ENCODE data around the gene PACS1. TPM values are rescaled to one million over a fixed set of nuclear protein-coding genes. Genes with fewer than 3 reads are reported as not detected.

Gene PACS1
- total RNA-seq, 1 experiment from 2014 or later, result 91.8 TPM

DNA sequence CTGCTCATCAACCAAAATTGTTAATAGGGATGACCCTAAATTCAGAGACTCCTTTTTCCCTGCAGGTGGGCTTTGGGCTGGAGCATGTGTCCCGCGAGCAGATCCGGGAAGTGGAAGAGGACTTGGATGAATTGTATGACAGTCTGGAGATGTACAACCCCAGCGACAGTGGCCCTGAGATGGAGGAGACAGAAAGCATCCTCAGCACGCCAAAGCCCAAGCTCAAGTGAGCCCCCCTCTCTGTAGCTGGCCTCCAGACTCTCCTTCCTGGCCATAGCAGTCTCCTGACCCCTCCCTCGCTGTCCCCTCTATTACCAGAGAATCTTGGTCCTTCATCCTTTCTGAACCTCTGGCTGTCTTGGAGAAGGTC is 150.5 kb downstream of the PACS1 start:
- Histone ChIP-seq H3K27ac (ENCODE audit: low read length) (no peak overlapping the region), H3K36me3 (ENCODE audit: control insufficient read depth, insufficient read depth, low read length) (peaks cover 12% of the 10 kb centered on the region; the same call in 1 of the 2 replicates), H3K9me3 (ENCODE audit: control insufficient read depth, insufficient read depth, low read depth, low read length) (no peaks in the 10 kb centered on the region), H3K27me3 (ENCODE audit: control insufficient read depth, insufficient read depth, low read length) (no peaks in the 10 kb centered on the region), H3K4me1 (ENCODE audit: control insufficient read depth, insufficient read depth, low read length) (peaks cover 4% of the 10 kb centered on the region; the same call in 1 of the 2 replicates), H3K4me3 (ENCODE audit: low read depth in 2 of 2, low read length in 2 of 2) (no peak overlapping the region)
- DNase-seq (ENCODE audit: low read depth, low spot score) (no peak), ATAC-seq (no peak)
- intact Hi-C loops (cut with micrococcal nuclease; ENCODE audit: unreplicated experiment), result no loop called here
- BruUV-seq (replicated peaks), result no TSS peak
- POLR2A ChIA-PET, result no interaction called here
- TF ChIP-seq POLR2AphosphoS5 (IDR thresholded peaks at IDR 0.05; ENCODE audit: low read depth, low read length) (no peak), TCF7L2 (IDR thresholded peaks at IDR 0.05; ENCODE audit: low read depth, low read length) (no peak), SIN3A (IDR thresholded peaks at IDR 0.05; ENCODE audit: borderline replicate concordance, insufficient read depth, low read depth, low read length) (no peak)
- TF ChIP-seq, protein P1, sequence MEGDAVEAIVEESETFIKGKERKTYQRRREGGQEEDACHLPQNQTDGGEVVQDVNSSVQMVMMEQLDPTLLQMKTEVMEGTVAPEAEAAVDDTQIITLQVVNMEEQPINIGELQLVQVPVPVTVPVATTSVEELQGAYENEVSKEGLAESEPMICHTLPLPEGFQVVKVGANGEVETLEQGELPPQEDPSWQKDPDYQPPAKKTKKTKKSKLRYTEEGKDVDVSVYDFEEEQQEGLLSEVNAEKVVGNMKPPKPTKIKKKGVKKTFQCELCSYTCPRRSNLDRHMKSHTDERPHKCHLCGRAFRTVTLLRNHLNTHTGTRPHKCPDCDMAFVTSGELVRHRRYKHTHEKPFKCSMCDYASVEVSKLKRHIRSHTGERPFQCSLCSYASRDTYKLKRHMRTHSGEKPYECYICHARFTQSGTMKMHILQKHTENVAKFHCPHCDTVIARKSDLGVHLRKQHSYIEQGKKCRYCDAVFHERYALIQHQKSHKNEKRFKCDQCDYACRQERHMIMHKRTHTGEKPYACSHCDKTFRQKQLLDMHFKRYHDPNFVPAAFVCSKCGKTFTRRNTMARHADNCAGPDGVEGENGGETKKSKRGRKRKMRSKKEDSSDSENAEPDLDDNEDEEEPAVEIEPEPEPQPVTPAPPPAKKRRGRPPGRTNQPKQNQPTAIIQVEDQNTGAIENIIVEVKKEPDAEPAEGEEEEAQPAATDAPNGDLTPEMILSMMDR (IDR thresholded peaks at IDR 0.05), result no peak
- TF ChIP-seq, protein P2, sequence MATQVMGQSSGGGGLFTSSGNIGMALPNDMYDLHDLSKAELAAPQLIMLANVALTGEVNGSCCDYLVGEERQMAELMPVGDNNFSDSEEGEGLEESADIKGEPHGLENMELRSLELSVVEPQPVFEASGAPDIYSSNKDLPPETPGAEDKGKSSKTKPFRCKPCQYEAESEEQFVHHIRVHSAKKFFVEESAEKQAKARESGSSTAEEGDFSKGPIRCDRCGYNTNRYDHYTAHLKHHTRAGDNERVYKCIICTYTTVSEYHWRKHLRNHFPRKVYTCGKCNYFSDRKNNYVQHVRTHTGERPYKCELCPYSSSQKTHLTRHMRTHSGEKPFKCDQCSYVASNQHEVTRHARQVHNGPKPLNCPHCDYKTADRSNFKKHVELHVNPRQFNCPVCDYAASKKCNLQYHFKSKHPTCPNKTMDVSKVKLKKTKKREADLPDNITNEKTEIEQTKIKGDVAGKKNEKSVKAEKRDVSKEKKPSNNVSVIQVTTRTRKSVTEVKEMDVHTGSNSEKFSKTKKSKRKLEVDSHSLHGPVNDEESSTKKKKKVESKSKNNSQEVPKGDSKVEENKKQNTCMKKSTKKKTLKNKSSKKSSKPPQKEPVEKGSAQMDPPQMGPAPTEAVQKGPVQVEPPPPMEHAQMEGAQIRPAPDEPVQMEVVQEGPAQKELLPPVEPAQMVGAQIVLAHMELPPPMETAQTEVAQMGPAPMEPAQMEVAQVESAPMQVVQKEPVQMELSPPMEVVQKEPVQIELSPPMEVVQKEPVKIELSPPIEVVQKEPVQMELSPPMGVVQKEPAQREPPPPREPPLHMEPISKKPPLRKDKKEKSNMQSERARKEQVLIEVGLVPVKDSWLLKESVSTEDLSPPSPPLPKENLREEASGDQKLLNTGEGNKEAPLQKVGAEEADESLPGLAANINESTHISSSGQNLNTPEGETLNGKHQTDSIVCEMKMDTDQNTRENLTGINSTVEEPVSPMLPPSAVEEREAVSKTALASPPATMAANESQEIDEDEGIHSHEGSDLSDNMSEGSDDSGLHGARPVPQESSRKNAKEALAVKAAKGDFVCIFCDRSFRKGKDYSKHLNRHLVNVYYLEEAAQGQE (IDR thresholded peaks at IDR 0.05; ENCODE audit: insufficient read depth in 1 of 2, low read depth in 2 of 2, low read length in 1 of 2), result no peak
- in situ Hi-C loops (cut with HindIII; ENCODE audit: low pct_unique_long_range_greater_than_20kb, low sequenced_read_pairs), result no loop called here
- CTCF ChIA-PET, result interaction anchor here (0.8 to 1.1 kb wide), 2 partner anchors 29 to 38 kb away, joined by 3 to 4 read pairs; no protein-coding TSS in a partner anchor

DNA sequence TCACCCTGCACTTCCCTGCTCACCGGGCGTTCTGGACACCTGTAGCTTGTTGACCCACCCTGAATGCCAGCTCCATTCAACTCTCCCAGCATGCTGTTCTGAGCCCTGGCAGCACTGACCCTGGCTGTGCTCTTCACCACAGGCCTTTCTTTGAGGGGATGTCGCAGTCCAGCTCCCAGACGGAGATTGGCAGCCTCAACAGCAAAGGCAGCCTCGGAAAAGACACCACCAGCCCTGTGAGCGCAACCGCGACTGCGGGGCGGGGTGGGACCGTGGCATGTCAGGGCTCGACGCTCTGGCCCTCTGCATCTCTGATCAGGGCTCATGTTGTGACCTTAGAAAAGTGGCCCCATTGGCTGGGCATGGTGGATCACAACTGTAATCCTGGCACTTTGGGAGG is 150.9 kb downstream of the PACS1 start:
- Histone ChIP-seq H3K9me3 (ENCODE audit: control insufficient read depth, insufficient read depth, low read depth, low read length) (no peaks in the 10 kb centered on the region), H3K27ac (ENCODE audit: low read length) (no peak overlapping the region), H3K4me1 (ENCODE audit: control insufficient read depth, insufficient read depth, low read length) (peaks cover 4% of the 10 kb centered on the region; the same call in 1 of the 2 replicates), H3K27me3 (ENCODE audit: control insufficient read depth, insufficient read depth, low read length) (no peaks in the 10 kb centered on the region), H3K4me3 (ENCODE audit: low read depth in 2 of 2, low read length in 2 of 2) (no peak overlapping the region), H3K36me3 (ENCODE audit: control insufficient read depth, insufficient read depth, low read length) (peaks cover 12% of the 10 kb centered on the region; the same call in 1 of the 2 replicates)
- in situ Hi-C loops (cut with HindIII; ENCODE audit: low pct_unique_long_range_greater_than_20kb, low sequenced_read_pairs) (no loop called here), intact Hi-C loops (cut with micrococcal nuclease; ENCODE audit: unreplicated experiment) (no loop called here)
- ATAC-seq (no peak), DNase-seq (ENCODE audit: low read depth, low spot score) (no peak)
- CTCF ChIA-PET, result interaction anchor here (0.8 to 1.4 kb wide), 3 partner anchors 29 to 38 kb away, joined by 3 to 6 read pairs (median 4); no protein-coding TSS in a partner anchor
- TF ChIP-seq POLR2AphosphoS5 (IDR thresholded peaks at IDR 0.05; ENCODE audit: low read depth, low read length), result no peak
- no peak for TF ChIP-seq TCF7L2 (IDR thresholded peaks at IDR 0.05; ENCODE audit: low read depth, low read length)
- TF ChIP-seq, protein P1 (IDR thresholded peaks at IDR 0.05), result no peak
- TF ChIP-seq SIN3A (IDR thresholded peaks at IDR 0.05; ENCODE audit: borderline replicate concordance, insufficient read depth, low read depth, low read length), result no peak
- TF ChIP-seq, protein P2 (IDR thresholded peaks at IDR 0.05; ENCODE audit: insufficient read depth in 1 of 2, low read depth in 2 of 2, low read length in 1 of 2), result no peak
- BruUV-seq (replicated peaks), result no TSS peak
- POLR2A ChIA-PET, result no interaction called here

All from Panc1 (cell line).